NCI-H345 treated with DMSO at 0.1 percent for 48 hours (cell line): ENCODE measurements around the gene FHL2.

Experiments
- DNase-seq: peaks from one replicate; lab custom pipeline; 2025; ENCODE audit not compliant: unreplicated experiment; lab: John Stamatoyannopoulos, UW

Gene FHL2, protein sequence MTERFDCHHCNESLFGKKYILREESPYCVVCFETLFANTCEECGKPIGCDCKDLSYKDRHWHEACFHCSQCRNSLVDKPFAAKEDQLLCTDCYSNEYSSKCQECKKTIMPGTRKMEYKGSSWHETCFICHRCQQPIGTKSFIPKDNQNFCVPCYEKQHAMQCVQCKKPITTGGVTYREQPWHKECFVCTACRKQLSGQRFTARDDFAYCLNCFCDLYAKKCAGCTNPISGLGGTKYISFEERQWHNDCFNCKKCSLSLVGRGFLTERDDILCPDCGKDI

DNA sequence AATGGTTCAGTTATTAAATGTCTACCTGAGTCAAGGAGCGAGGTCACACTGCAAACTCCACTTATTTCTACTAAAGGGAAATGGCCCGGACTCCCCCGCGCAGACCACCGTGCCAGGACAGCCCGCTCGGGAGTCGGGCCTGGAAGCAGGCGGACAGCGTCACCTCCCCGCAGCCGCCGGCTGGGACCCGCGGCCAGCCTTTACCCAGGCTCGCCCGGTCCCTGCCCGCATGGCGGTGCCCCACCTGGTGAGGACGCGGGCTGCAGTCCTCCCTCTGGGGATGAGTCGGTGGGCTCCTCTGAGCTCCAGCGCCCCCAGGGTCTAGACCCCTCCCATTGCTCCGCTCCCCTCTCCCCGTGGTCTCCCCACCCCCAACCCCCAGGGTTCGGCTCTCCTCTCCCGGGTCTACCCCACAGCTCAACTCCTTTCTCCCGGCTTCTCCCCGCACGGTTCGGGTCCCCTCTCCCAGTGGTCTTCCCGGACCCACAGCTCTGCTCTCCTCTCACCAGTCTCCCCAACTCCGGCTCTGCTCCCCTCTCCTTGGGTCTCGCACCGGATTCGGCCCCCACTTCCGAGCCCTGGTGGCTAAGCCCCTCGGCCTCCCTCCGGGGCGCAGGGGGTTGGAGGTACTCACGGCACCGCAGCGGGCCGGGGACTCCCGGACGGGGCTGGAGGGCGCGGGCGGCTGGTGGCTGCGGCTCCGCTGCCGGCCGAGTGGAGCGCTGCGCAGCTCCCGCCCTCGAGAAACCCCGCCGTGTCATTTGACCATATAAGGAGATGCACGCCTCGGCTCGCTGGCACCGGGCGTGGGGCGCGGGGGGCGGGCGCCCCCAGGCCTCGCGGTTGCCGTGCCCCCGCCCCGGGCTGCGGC, at the start of gene FHL2:
TSS of gene FHL2 (minus strand) at position 716 of the 871 bp plus-strand sequence. CDS start 12,535 bp downstream, outside the sequence.
- peak; percentile 0 for DNase-seq

DNA sequence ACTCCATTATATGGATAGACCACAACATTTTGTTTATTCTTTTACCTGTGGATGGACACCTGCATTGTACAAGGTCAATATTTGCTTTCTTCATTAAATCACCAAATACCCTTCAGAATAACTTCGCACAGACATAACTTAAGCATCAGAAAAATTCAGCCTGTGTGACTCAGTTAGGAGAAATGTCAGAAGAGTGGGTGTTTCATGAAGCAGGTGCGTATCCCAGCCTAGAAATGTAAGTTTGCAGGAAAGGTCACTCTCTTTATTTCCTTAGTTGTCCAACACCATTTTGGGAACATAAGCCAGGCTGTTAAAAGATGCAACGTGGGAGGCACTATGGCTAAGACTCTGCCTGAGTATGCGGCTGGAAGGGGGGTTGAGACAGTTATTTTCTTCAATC, 48.6 kb upstream of the FHL2 start:
- no peak for DNase-seq

DNA sequence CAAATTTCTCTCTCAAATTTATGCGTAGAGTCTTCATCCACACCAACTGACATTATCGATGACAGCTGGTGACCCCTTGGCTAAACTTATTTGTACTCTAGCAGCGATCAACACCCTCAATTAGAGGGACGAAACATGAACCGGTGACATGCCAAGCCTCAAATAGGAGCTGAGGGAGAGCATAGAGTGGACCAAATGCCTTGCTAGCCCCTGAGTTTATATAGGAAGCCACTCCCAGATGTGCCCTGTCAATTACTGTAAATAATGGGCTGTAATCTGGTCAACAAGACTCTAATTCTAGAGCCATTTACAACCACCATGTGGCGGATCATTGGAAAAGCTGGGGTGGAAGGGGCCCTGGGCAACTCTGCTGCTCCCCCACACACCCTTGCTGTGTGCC, 47.6 kb upstream of the FHL2 start:
- no peak for DNase-seq

DNA sequence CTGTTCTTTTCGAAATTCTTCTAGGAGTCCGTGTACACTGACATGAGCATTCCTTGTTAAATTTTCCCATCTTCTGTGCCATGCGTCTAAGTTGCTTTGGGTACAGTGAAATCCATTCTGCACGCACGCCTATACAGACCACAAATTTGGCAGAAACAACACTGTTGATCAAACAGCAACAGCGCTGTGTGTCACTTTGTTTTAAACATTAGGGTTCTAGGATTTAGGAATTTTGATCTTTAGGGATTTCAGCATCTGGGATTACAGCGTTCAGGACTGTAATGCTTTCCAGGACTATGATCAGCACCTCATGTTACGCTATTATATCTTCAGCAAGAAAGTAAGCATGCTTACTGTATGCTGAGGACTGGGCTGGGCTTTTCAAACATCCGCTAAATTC, 47.1 kb upstream of the FHL2 start:
- DNase-seq: no peak

DNA sequence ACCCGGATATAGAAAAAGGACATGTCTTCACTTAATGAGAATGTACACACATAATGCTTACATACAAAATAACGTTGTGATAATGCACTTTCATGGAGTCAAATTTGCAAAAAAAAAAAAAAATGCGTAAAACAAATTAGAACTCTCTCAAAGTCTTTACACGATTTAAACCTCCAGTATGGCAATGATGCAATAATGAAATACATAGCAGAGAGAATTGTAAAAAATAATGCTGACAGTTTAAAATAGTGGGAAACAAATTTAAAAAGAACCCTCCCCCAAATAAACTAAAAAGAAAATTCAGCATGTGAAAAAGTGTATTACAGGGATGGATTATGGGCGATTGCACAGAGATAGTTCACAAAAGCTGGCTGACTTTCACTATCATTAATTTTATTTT, 46.6 kb upstream of the FHL2 start:
- DNase-seq: no peak

DNA sequence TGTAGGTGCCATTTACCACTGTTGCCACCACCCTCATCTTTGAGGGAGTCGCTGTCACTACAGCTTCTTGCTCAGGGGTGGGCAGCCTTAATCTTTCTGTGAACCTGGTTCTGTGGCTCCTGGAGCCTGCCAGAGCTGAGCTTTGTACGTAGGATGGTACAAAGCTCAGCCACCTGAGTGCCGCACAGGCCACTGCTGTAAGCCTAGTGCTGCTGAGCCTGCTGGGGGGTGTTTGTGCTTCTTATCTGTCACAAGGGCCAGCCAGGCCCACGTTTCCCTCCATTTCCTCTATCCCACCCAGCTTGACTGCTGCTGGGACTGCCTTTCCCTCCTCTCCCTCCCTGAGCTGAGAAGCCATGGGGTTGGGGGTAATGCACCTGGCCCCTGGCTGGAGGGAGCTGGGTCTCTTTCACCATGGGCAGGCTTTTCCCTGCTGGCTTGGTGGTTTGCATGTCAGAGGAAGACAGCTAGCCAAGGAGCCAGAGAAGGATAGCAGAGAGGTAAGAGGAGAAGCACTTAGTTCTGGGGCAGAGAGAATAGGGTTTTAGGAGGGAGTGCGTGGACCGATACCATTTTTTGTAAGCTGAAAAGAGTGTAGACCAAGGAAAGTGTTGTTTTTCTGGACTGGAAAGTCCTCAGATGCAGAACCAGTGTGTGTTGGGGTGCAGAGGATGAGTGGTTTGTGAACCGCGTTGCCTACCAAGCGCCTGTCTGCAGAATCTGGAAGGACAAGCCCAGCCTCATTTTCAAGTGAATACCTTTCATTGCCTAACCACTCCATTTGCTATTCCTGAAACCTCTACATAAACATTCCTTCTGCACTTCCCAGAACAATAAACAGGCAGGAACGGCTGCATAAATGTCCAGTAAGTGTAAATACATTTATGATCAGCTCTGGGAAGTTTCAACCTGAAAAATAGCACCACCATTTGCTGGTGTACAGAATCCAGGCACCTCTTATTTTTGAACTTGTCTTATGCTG, 45.1 kb upstream of the FHL2 start:
- DNase-seq: no peak

DNA sequence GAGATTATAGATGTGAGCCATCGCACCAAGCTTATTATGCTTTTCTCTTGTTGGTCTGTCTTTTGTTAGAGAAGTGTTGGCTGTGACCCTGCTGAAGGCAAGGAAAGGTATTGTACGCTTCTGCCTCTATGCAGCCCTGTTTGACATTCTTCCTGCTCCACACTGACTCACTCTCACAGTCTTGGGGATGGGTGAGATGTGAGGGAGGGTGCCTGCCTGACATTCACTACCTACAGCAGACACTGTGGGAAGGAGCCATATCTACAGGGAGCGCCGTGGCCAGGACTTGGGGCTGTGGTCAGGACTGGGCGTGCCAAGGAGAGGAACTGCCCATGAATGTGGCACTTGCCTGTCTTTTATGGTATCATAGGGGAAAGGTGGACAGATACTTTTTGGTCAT, 43.9 kb upstream of the FHL2 start:
- no peak for DNase-seq

DNA sequence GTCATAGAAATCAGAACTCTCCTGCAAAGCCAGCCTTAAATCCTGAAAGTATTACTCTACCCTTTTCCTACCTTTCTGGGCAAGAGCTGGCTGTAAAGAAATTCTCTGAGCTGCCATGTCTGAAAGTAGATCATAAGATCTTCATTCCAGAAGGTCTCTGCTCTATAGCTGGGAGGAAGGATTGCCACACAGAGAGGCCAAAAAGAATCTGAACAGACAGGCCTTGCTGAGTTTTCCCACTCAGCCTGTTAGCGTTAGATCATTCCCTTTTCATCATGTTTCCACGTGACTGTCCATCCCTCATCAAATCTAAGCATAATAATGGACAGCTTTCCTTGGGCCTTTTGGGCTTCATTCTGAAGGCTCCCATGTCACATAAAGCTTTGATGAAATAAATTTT, 43.2 kb upstream of the FHL2 start:
- DNase-seq: no peak

DNA sequence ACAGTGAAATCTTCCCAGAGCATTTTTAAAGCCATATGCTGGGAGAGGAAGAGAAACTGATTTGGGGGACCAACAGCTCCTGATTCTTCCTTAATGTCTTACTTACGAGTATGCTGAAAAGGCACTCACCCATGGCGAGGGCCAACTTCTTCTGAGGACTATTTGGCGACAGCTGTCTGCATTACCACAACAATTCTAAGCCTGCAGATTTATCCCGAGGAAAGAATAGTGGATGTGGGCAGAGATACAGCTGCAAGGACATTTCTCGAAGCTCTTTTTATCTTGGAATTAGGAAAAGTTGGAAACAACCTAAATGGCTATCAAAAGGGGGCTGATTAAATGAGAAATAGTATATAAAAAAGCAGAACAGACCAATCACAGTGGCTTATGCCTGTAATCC, 40.3 kb upstream of the FHL2 start:
- no peak for DNase-seq

DNA sequence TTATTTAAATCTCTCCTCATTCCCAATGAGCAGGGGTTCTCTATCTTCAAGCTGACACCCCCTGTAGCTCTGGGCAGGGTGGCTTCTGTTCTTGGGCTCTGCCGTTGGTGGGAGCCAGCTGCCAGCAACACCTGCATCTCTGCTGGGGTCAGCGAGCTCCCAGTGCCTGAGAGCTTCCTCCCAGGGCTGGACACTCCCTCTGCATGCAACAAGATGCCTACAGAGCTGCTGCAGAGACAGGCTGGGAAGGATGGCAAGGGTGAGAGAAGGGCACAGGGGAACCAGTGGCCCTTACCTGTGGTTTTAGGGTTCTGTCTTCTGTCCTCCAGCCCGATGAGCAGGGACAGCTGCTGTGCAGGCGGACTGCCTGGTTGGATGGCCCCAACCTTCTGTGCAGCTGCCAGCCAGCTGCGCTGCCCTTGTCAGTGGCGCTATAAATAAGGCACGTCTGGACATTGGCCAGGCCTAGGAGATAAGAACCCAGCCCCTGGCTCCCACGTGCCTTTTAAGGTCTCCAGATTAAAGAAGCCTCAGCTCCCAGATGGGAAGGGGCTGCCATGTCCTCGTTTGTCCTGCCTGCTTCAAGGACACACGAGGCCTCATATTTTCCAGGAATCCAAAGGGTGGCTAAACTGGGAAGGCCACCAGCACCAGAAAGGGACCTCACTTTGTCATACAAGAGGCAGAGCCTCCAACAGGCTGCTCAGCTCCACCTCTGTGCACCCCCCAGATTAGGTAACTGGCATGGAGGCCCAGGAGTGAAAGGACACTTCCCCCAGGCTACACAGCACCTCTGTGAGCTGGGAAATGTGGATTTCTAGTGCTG, 39.5 kb upstream of the FHL2 start:
- no peak for DNase-seq

DNA sequence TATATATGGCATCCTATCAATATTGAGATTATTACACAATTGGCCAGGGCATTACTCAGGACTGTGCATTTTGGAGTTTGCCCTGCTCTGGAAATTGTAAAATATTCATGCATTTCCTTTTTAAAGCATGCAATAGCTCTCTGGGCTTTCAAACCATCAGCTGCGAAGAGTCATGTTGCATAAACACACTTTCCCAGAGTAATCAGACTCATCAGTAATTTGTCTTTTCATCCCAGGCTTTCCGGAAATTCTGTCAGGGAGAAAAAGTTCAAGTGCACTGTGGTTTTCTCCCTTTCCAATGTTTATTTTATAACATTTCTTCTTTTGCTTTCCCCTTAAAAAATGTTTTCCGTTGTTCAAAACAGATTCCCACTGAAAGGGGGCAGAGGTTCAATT, 38.9 kb upstream of the FHL2 start:
- DNase-seq: no peak

DNA sequence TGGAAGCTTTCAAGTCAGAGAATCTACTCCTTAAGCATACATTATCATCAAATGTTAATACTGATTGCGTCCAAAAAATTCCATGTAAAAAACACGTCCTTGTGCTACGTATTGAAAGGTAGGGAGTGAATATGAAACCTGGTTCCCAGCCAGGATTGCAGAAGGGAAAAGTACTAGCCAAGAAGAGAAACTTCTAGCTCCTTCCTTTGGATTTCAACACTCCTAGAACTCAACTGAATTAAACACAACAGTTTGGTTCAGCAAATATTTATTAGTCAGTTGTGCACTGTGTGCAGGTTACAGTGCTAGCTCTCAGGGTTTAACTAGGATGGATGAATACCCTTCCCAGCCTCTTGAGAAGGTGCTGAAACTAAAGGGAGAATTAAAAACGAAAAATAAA, 33.9 kb upstream of the FHL2 start:
- DNase-seq: no peak

DNA sequence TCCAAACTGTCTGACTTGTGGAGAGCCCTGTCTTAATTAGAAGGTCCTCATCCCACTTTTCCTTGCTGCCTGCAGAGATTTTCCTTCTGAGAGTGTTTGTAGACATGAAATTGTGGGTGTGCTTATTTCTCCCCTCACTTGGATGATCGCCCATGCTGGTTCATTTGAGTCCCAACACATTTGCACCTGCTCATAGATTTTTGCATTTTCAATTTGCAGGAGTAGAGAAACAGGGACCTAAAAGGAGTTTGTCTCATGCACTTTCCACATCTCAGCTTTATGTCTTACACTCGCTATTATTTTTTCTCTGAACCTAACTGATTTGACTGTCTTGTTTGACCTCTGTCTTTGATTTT, 33.2 kb upstream of the FHL2 start:
- no peak for DNase-seq

DNA sequence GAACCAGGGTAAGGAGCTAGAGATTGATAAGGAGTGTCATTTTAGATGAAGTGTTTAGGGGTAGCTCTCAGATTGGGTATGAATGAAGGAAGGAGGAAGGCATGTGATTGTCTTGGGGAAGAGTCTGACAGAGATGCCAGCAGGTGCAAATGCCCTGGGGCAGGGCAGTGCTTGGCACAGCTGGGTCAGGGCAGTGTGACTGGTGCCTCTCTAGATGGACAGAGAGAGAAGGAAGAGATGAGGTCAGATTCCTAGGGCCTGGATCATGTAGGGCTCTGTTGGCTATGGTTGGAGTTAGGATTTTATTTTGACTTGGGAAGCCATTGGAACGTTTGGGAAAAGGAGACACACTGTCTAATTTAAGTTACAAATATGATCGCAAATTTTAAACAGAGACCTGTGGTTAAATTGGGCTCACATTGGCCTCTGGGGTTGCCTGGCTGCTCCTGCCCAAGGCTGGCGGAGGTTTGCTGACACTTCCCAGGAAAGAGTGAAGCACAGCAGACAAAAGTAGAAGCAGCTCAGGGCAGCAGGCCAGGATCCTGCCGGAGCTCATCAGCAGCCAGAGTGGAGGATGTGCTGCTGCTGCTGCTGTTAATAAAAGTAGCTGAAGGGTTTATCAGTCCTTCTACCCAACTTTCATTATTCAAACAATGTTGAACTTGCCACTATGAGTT, 32.7 kb upstream of the FHL2 start:
- DNase-seq: no peak

DNA sequence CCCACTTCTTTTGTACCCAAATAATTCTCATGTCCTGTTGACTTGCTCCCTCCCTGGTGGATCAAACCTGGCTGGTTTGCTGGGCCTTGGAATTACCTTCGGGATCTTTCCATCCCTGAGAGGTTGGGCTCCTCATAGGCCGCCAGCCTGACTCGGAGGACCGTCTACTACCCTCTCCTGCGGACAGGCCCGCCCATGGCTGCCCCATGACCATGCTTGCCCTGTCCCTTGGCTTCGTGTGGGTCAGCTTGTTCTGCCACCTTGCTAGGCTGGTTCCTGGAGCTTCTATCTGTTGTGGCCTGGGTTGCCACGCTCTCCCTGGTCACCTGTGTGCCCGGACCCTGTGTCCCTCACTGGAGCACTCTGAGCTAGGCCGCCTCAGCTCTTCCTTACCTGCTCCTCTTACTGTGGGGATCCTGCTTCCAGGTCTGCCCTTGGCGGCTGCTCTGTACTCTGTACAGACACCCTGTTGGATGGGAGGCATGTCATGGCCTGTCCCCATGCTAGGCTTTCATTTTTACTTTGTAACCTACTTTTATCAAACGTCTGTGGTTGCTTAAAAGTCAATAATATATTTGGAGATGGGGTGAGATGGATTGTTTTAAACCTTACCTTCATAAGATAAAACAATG, 29.7 kb upstream of the FHL2 start:
- DNase-seq: no peak

DNA sequence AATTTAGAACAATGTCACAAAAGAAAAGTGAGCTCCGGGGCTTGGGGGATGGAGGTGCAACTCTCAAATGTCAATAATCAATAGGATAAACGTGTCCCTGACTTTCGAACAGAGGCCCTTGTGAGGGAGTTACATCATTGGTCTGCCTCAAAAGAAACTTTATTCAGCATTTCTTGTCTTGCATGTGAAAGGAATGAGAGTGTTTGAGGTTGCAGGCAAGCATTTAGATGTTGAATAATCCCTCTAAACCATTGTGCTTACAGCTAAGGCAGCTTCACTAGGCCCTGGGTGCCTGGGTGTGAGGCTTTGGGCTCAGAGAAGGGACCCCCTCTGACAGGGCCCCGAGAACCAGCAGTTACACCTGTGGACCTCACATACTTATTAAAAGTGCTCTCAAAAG, 28.6 kb upstream of the FHL2 start:
- DNase-seq: no peak

DNA sequence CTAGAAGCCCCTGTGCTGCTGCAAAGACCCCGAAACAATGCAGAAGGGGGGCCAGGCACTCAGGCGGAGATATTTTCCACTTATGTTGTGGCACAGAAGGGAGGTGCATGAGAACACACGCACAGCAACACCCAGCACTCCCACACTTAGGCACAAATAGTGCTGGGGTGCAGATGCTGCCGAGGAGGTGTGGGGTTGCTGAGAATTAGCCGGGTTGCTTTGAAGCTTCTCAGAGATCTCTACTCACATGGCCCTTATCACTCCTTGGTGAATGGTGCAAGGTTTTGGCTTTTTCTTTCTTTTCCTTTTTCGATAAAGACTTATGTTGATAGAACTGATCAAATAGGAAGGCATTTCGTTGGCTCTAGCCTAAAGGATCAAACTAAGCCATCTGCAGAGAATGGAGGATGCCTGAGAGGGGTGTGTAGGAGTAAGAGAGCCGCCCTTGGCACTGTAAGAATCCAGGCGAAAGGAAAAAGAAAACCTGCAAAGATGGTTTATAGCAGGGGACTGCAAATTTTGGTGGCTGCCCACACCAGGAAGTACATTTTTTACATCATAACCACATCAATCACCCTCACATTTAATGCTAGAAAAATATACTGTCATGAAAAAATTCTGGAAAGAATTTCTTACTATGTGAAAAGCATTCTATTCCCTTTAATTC, 27.9 kb upstream of the FHL2 start:
- no peak for DNase-seq

DNA sequence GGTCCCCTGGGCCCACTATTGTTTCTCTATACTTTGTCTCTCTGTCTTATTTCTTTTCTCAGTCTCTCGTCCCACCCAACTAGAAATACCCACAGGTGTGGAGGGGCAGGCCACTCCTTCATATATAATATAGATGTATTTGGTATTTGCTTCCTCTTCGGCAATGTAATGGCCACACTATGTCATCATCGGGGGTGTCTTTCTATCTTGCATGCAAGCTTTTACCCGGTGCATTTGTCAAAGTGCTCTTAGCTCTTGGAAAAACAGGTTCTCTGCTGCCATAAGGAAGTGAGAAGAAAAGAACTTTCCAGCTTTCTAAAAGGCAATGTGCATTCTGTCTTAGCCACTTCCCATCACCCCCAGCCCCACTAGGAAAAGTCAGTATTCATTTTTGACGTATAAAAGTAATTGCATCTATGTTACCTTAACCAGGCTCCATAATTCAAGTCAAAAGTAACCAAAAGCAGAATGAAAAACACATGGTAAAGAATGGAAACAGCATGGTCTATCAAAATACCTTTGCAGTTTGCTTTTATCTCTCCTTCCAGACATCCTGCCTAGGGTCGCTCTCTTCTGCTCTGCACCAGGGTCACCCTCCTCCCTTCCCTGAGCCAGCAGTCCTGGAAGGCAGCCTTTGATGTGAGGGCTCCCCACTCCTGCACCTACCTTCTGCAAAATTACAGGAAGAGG, 27.2 kb upstream of the FHL2 start:
- DNase-seq: no peak
